Sigmoid colon (tissue), 7 donors: ENCODE results near the gene DLGAP4. TPM values are rescaled to one million over a fixed set of nuclear protein-coding genes. Genes with fewer than 3 reads are reported as not detected.
A peak's percentile ranks its signal among the peaks of the same experiment; 100 is the strongest.

Experiments used
- DNase-seq: peaks from one replicate; pipeline ENCODE4 v3.0.0-alpha.2; 2019
- H3K27ac ChIP-seq, 4 donors: fragments of 200-600 bp; sonication (generic); one replicate each; pipeline ENCODE4 v1.5.1; 2016 to 2019; ENCODE audit warnings: mild to moderate bottlenecking in 1 of 4
- H3K27me3 ChIP-seq, 3 donors: fragments of 200-600 bp; sonication (generic); one replicate each; pipeline ENCODE4 v1.5.1; 2019; ENCODE audit warnings: mild to moderate bottlenecking in 1 of 3
- H3K36me3 ChIP-seq, 4 donors: fragments of 200-600 bp; sonication (generic); one replicate each; pipeline ENCODE4 v1.5.1; 2016 to 2019
- H3K4me1 ChIP-seq, 4 donors: fragments of 200-600 bp; sonication (generic); one replicate each; pipeline ENCODE4 v1.5.1; 2017 to 2019
- H3K4me3 ChIP-seq, 4 donors: fragments of 200-600 bp; sonication (generic); one replicate each; pipeline ENCODE4 v1.5.1; 2017 to 2019; ENCODE audit warnings: mild to moderate bottlenecking in 2 of 4, moderate library complexity in 1 of 4
- H3K9me3 ChIP-seq, 4 donors: fragments of 200-600 bp in 3 of 4; sonication (generic) in 3 of 4; one replicate each; pipeline versions ENCODE4 v1.5.1 to v1.6.1; 2013 to 2019
- CTCF ChIP-seq, 4 experiments: fragments of 450-650 bp in 3 of 4; fragments of 200-600 bp in 1 of 4; IDR thresholded peaks; one replicate each; pipeline ENCODE4 v1.5.1; 2016 to 2019; ENCODE audit warnings: antibody characterized with exemption in 4 of 4, mild to moderate bottlenecking in 3 of 4, moderate library complexity in 2 of 4
- EP300 ChIP-seq, 4 donors: sonication (generic); formaldehyde crosslinking; IDR thresholded peaks; one replicate each; pipeline ENCODE4 v1.6.1; 2017; ENCODE audit warnings: antibody characterized with exemption in 4 of 4
- POLR2A ChIP-seq, 2 donors: fragments of 450-650 bp; IDR thresholded peaks; one replicate each; pipeline ENCODE4 v1.6.1; 2016; ENCODE audit warnings: antibody characterized with exemption in 2 of 2, mild to moderate bottlenecking in 2 of 2, moderate library complexity in 2 of 2
- POLR2AphosphoS5 ChIP-seq, 4 donors: sonication (generic); formaldehyde crosslinking; IDR thresholded peaks; one replicate each; pipeline ENCODE4 v1.6.1; 2017; ENCODE audit warnings: antibody characterized with exemption in 4 of 4
- WGBS, 2 donors: extraction: QIAGEN DNeasy Blood & Tissue Kit; methylation state at CpG; one replicate each; pipeline ENCODE4 v1.1.7; 2013; 5-methylcytosine and 5-hydroxymethylcytosine counted together
- intact Hi-C: fragments of 100-400 bp; cut with DNase I; formaldehyde crosslinking; loops from one replicate; pipeline ENCODE4 v1.15.1; 2023
- polyA plus RNA-seq, 3 donors: library from polyadenylated mRNA; stranded (reverse); fragments of 200-250 nt; gene quantifications; one replicate each; pipeline ENCODE4 v1.2.3, GENCODE V29; 2013
- total RNA-seq, 4 donors: library from RNA; depleted of rRNA; stranded (reverse); fragments of >200 nt; gene quantifications; one replicate each; pipeline ENCODE4 v1.1.0, GENCODE V29; 2016
- donor health status: healthy with polysubstance abuse.
- donor health status: Bipolar disorder and iron deficiency.
- donor health status: healthy.

Gene DLGAP4
- total and polyA plus RNA-seq, 7 donors = 21.0 to 60.7 (median 36.9) TPM

- peak; percentile 57 for DNase-seq
Measured at GRCh38 chr20:36308353-36308752, 2.2 kb downstream of the DLGAP4 start.

GRCh38 chr20:36308986-36309385 lies 2.8 kb downstream of the DLGAP4 start:
- intact Hi-C loops = no loop called here
- H3K27ac ChIP-seq = no peak overlapping the region
- TF ChIP-seq POLR2A (IDR thresholded peaks at IDR 0.05) (no peak), EP300 (IDR thresholded peaks at IDR 0.05) (no peak), CTCF (IDR thresholded peaks at IDR 0.05) (no peak), POLR2AphosphoS5 (IDR thresholded peaks at IDR 0.05) (no peak)
- 44 to 58% methylated on average over 12 of the region's 12 CpGs for WGBS, 2 donors
- H3K9me3 ChIP-seq = no peaks in the 10 kb centered on the region
- peaks cover 0 to 19% (median 16%) of the 10 kb centered on the region in 4 donors for H3K4me1 ChIP-seq
- H3K4me3 ChIP-seq = no peak overlapping the region
- H3K36me3 ChIP-seq = no peaks in the 10 kb centered on the region
- peaks cover 24 to 88% (median 67%) of the 10 kb centered on the region in 3 donors for H3K27me3 ChIP-seq
- peak; percentile 38 for DNase-seq

More at GRCh38 chr20:36308353-36308752, 2.2 kb downstream of the DLGAP4 start:
- Histone ChIP-seq H3K36me3 (no peaks in the 10 kb centered on the region), H3K4me1 (peaks cover 0 to 19% (median 16%) of the 10 kb centered on the region in 4 donors), H3K9me3 (no peaks in the 10 kb centered on the region), H3K27ac (no peak overlapping the region), H3K4me3 (no peak overlapping the region), H3K27me3 (peaks cover 24 to 89% (median 67%) of the 10 kb centered on the region in 3 donors)
- WGBS, 2 donors = 80 to 86% methylated on average over 12 of the region's 12 CpGs
- TF ChIP-seq CTCF (IDR thresholded peaks at IDR 0.05) (no peak), EP300 (IDR thresholded peaks at IDR 0.05) (no peak), POLR2A (IDR thresholded peaks at IDR 0.05) (no peak), POLR2AphosphoS5 (IDR thresholded peaks at IDR 0.05) (no peak)
- intact Hi-C loops = no loop called here

GRCh38 chr20:36309643-36310042 lies 3.5 kb downstream of the DLGAP4 start:
- Histone ChIP-seq H3K27me3 (peaks cover 24 to 83% (median 66%) of the 10 kb centered on the region in 3 donors), H3K4me3 (no peak overlapping the region), H3K36me3 (no peaks in the 10 kb centered on the region), H3K27ac (no peak overlapping the region), H3K4me1 (peaks cover 0 to 19% (median 16%) of the 10 kb centered on the region in 4 donors), H3K9me3 (no peaks in the 10 kb centered on the region)
- TF ChIP-seq POLR2AphosphoS5 (IDR thresholded peaks at IDR 0.05) = no peak
- TF ChIP-seq POLR2A (IDR thresholded peaks at IDR 0.05) = no peak
- peak; percentile 18 for DNase-seq
- WGBS, 2 donors = 69 to 83% methylated on average over 3 of the region's 3 CpGs
- intact Hi-C loops = no loop called here

GRCh38 chr20:36310215-36310981 lies 4.3 kb downstream of the DLGAP4 start:
- no peak overlapping the region for H3K4me3 ChIP-seq
- TF ChIP-seq POLR2AphosphoS5 (IDR thresholded peaks at IDR 0.05) (no peak), EP300 (IDR thresholded peaks at IDR 0.05) (no peak)
- DNase-seq = peak; percentile 25
- WGBS, 2 donors = 66 to 77% methylated on average over 8 of the region's 8 CpGs
- no peak overlapping the region for H3K27ac ChIP-seq
- intact Hi-C loops = no loop called here
- peaks cover 22 to 75% (median 59%) of the 10 kb centered on the region in 3 donors for H3K27me3 ChIP-seq
- H3K9me3 ChIP-seq = no peaks in the 10 kb centered on the region
- peaks cover 0 to 19% (median 16%) of the 10 kb centered on the region in 4 donors for H3K4me1 ChIP-seq
- H3K36me3 ChIP-seq = no peaks in the 10 kb centered on the region

GRCh38 chr20:36311141-36311853 lies 5.2 kb downstream of the DLGAP4 start:
- TF ChIP-seq EP300 (IDR thresholded peaks at IDR 0.05) = no peak
- no peak for TF ChIP-seq POLR2AphosphoS5 (IDR thresholded peaks at IDR 0.05)
- TF ChIP-seq CTCF (IDR thresholded peaks at IDR 0.05) = no peak
- TF ChIP-seq POLR2A (IDR thresholded peaks at IDR 0.05) = no peak
- H3K27me3 ChIP-seq = peaks cover 14 to 66% (median 50%) of the 10 kb centered on the region in 3 donors
- H3K36me3 ChIP-seq = no peaks in the 10 kb centered on the region
- peak; percentile 50 for DNase-seq
- 66 to 67% methylated on average over 17 of the region's 17 CpGs for WGBS, 2 donors
- intact Hi-C loops = no loop called here
- no peak overlapping the region for H3K27ac ChIP-seq
- H3K4me3 ChIP-seq = no peak overlapping the region
- peaks cover 0 to 12% (median 10%) of the 10 kb centered on the region in 4 donors for H3K4me1 ChIP-seq
- H3K9me3 ChIP-seq = no peaks in the 10 kb centered on the region
